H1 (cell line): ENCODE results near the gene ISG20L2. TPM values are rescaled to one million over a fixed set of nuclear protein-coding genes. Genes with fewer than 3 reads are reported as not detected.

ENCODE experiments used
- EZH2 ChIP-seq: fragments of 200-600 bp; sonication (generic); IDR thresholded peaks from 2 replicates; pipeline ENCODE4 v1.7.1; 2012; ENCODE audit warnings: low read depth, mild to moderate bottlenecking, moderate library complexity, low read length, inconsistent platforms; ENCODE audit not compliant: severe bottlenecking
- JUN ChIP-seq: IDR thresholded peaks from 2 replicates; pipeline ENCODE4 v1.6.1; 2011; ENCODE audit warnings: low read depth, mild to moderate bottlenecking, improper control_type of control experiment, low read length
- KDM4A ChIP-seq: IDR thresholded peaks from one replicate; pipeline ENCODE4 v1.7.1; 2012; ENCODE audit warnings: low read depth, mild to moderate bottlenecking, moderate library complexity, low read length, inconsistent platforms; ENCODE audit not compliant: severe bottlenecking
- SAP30 ChIP-seq: fragments of 300-600 bp; sonication (generic); IDR thresholded peaks from 2 replicates; pipeline ENCODE4 v1.7.1; 2012; ENCODE audit warnings: low read length, moderate library complexity, mild to moderate bottlenecking, inconsistent platforms; ENCODE audit not compliant: insufficient read depth, insufficient replicate concordance
- SIN3A ChIP-seq, 2 experiments: IDR thresholded peaks in 1 of 2; conservative IDR thresholded peaks in 1 of 2; 2 replicates each; pipeline ENCODE4 v1.6.1; 2011 to 2012; ENCODE audit warnings: low read length in 2 of 2, improper control_type of control experiment in 1 of 2, low read depth in 1 of 2, mild to moderate bottlenecking in 1 of 2
- TEAD4 ChIP-seq: IDR thresholded peaks from 2 replicates; pipeline ENCODE4 v1.6.1; 2012; ENCODE audit warnings: low read depth, low read length, inconsistent platforms, mixed read lengths
- polyA plus RNA-seq, 7 experiments: library from polyadenylated mRNA; depleted of rRNA in 3 of 7; stranded (reverse) in 5 of 7; unstranded in 2 of 7; fragments of >200 nt in 5 of 7; fragments of 200-250 nt in 2 of 7; gene quantifications; 1 replicate in 5 of 7; 2 replicates in 1 of 7; 4 replicates in 1 of 7; pipeline versions ENCODE4 v1.2.1 to v1.2.3, GENCODE V29; 2011 to 2013; ENCODE audit warnings: missing spikeins in 2 of 7, mixed read lengths in 2 of 7
- total RNA-seq: library from RNA; stranded (reverse); fragmentation: NEBNext Ultra II Directional; extraction: Animal tissue kit (Norgen Biotek cat#: 25700); gene quantifications from 2 replicates; pipeline ENCODE4 v1.2.1, GENCODE V29; 2021

ISG20L2 gene
- total and polyA plus RNA-seq, 2 of the 8 experiments (the other 6 are each of a cell fraction or from before 2014, with no cell fraction given), result 47.5 to 53.0 TPM

GRCh38 chr1:156767879-156768604, 39.5 kb upstream of the ISG20L2 start (continued):
- TF ChIP-seq KDM4A (no peak), EZH2 (no peak), SIN3A (conservative IDR thresholded peaks at IDR 0.05 in 1 of 2, IDR thresholded peaks at IDR 0.05 in 1 of 2; ENCODE audit: low read depth in 1 of 2, low read length in 2 of 2) (peak; percentile 79 to 90; a peak in 3 of 4 replicates), SAP30 (peak; percentile 91), JUN (no peak), TEAD4 (no peak)
